Midbrain (tissue), 1 donor: Measurements from ENCODE around the gene ZC3H12D.

Experiments
- DNase-seq: peaks from one replicate; lab custom pipeline; 2025; lab: John Stamatoyannopoulos, UW

Gene ZC3H12D

DNA sequence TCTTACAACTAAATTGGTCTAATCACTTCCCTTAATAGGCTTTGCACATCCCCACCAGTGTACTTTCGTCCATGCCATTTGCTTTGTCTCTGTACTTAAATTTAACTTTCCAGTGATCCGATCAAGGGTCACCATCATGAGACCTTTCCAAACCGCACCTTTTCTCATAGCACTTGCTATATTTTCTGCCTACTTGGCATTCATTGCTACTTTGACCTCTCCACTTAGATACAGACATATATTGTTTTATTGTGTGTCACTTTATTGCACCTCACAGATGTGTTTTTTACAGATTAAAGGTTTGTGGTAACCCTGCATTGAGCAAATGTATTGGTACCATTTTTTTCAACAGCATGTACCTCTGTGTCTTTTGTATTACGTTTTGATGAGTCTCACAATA lies 70.0 kb downstream of the ZC3H12D start:
- no peak for DNase-seq

DNA sequence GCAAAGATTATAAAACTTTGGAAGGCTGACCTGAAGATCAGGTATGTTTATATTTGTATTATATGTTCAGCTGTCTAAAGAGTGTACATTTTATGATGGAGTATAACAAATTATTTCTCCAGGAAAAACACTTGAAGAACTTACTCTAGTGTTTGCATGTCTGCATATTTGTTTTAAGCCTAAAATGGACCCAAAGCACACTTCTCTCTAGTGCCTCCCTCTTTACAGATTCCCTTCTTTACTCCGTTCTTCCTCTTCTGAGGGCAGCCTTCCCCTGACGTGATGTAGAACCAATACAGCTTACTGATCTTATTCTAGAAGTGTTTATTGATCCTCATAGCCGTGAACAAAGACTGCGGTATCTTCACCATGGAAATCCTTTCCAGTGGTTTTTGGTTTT lies 70.8 kb downstream of the ZC3H12D start:
- DNase-seq = no peak

DNA sequence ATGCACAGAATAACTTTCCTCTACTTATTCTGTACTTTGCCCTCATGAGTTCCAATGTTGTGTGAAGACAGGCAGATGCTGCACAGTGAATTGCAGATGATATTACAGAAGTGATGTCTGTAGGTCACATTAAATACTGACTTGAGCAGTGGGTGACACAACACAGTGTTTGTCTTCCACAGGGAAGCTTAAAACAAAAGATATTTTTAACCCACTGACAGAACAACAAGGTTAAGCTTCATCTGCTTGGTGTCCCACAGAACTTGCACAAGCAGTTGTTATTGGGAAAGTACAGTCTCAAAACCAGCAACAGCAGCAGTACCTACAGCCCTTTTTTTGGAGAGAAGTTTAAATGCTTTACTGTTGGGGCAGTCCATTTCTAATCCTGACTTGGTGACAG lies 74.3 kb downstream of the ZC3H12D start:
- no peak for DNase-seq

DNA sequence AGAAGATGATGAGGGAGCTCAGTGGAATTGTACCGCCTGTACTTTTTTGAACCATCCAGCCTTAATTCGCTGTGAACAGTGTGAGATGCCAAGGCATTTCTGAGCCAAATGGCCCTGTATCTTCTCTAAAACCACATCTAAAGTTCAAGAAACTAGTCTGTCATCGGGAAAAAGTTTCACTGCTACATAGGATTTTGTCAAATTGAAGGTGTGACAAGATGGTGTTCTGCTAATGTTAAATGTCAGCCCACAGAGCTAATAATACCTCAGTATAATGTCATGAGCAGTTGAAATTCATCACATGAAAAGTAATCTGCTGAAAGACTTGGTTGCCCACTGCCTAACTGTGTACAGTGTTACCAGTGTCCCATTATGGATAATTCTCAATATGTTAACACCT lies 75.2 kb downstream of the ZC3H12D start:
- DNase-seq = no peak

DNA sequence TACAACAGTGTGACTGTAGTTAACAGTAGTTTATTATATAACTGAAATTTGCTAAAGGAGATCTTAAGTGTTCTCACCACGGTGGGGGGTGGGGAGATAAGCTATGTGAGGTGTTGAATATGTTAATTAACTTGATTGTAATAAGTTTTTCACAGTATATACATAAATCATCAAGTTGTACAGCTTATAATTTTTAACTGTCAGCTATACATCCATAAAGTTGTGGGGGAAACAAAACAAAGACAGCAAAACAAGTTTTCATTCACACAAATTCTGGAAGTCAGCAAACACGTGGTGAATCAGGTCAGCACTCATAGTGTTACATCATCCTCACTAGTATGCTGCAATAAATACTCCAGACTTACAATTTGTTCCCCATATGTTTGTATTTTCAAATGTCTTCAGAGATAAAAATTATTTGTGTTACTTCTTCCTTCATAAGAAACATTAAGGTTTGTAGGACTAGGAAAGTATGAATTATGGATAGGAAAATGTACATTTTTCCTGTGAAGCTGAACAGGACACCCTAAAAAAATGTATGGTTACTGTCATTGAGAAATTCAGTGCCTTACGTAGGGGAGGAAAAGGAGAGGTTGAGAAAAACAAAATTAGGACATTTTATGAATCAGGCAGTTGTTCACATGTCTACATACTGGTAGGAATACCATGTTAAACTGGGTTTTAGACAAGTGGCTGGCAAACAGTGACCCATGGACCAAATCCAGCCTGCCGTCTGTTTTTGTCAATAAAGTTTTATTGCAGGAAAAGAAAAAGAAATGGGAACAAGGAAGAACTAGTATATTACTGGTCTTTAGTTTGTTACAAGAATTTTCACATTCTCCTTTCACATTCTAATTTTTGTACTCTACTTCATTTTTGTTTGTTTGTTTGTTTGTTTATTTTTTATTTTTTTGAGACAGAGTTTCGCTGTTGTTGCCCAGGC lies 78.7 kb downstream of the ZC3H12D start:
- DNase-seq = no peak

DNA sequence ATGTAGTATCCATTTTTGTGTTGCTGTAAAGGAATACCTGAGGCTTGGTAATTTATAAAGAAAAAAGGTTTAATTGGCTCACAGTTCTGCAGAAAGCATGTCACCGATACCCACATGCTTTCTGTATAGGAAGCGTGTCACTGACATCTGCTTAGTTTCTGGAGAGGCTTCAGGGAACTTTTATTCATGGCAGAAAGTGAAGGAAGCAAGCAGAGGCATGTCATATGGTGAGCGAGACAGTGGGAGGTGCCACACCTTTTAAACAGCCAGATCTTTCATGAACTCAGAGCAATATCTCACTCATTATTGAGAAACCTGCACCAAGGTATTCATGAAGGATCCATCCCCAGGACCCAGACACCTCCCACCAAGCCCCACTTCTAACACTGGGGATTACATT lies 81.3 kb downstream of the ZC3H12D start:
- no peak for DNase-seq

DNA sequence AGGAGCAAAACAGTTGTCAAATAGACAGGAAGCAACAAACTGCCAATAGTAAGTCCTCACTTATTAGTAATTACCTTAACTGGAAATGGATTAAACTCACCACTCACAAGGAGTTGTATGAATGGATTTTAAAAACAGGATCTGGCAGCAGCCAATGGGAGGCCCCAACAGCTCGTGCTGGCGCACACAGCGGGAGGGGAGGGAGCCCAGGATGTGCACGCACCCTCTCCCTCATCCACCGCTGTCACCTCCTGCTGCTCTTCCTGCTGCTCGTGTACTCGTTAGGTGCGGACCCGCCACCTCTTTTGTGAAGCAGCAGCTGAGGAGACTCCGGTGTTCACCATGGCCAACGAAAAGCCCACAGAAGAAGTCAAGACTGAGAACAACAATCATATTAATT lies 84.8 kb downstream of the ZC3H12D start, which contains the start of gene SUMO4:
TSS of gene SUMO4 (plus strand) at position 213 of the 400 bp plus-strand sequence. CDS start at position 343, 130 bp downstream.
- no peak for DNase-seq

DNA sequence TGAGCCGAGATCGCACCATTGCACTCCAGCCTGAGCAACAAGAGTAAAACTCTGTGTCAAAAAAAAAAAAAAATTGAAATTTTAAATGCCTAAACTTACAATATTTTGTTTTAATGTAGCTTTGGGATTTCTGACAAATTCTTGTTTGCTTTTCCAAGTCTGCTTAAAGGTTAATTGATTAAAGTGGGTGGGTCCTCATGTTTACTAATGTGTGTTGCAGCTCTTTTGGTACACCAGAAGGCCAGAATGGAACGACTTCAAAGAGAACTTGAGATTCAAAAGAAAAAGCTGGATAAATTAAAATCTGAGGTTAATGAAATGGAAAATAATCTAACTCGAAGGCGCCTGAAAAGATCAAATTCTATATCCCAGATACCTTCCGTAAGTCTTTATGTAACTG lies 87.4 kb downstream of the ZC3H12D start:
- DNase-seq = no peak
